PC-9 (cell line): ENCODE measurements around the gene MAPK10.

Experiments used
- CTCF ChIP-seq: fragments of 200-600 bp; sonication (generic); conservative IDR thresholded peaks from 2 replicates; pipeline ENCODE4 v1.6.1; 2017; ENCODE audit warnings: mixed run types, antibody characterized with exemption, mild to moderate bottlenecking, moderate library complexity
- EZH2 ChIP-seq: fragments of 200-600 bp; sonication (generic); IDR thresholded peaks from 2 replicates; pipeline ENCODE4 v1.8.0; 2017; ENCODE audit warnings: antibody characterized with exemption, low read depth

GRCh38 chr4:86326400-86326799 is 33.5 kb downstream of the MAPK10 start:
- TF ChIP-seq CTCF (no peak), EZH2 (no peak)
